Astrocyte of the cerebellum (primary cell): ENCODE results near the gene IFNB1.

Experiments
- DNase-seq: peaks from one replicate; pipeline ENCODE4 v3.0.0-alpha.2; 2011; ENCODE audit warnings: low read depth
- H3K4me3 ChIP-seq: 2 replicates; pipeline ENCODE4 v1.5.1; 2011; ENCODE audit warnings: mild to moderate bottlenecking, low read depth, low read length, moderate library complexity
- CTCF ChIP-seq: IDR thresholded peaks from 2 replicates; pipeline ENCODE4 v1.5.1; 2012; ENCODE audit warnings: low read length, low read depth, moderate library complexity, mild to moderate bottlenecking; ENCODE audit errors: missing control alignments
- in situ Hi-C: cut with HindIII; loops from 2 replicates; pipeline ENCODE4 v1.10.0; 2017; ENCODE audit warnings: low sequenced_read_pairs

The IFNB1 gene

GRCh38 chr9:21104787-21105186 lies 27.0 kb upstream of the IFNB1 start:
- in situ Hi-C loops = no loop called here
- no peak overlapping the region for H3K4me3 ChIP-seq
- no peak for TF ChIP-seq CTCF
- no peak for DNase-seq

GRCh38 chr9:21102305-21102704 lies 24.6 kb upstream of the IFNB1 start:
- DNase-seq = peak; percentile 1
- in situ Hi-C loops = no loop called here
- TF ChIP-seq CTCF = no peak
- no peak overlapping the region for H3K4me3 ChIP-seq

GRCh38 chr9:21097817-21098216 lies 20.1 kb upstream of the IFNB1 start:
- no peak for DNase-seq
- in situ Hi-C loops = no loop called here
- no peak for TF ChIP-seq CTCF
- H3K4me3 ChIP-seq = no peak overlapping the region

GRCh38 chr9:21096901-21097255 lies 19.1 kb upstream of the IFNB1 start:
- no peak overlapping the region for H3K4me3 ChIP-seq
- DNase-seq = no peak
- in situ Hi-C loops = no loop called here
- TF ChIP-seq CTCF = no peak

GRCh38 chr9:21096172-21096900 lies 18.6 kb upstream of the IFNB1 start:
- no peak for TF ChIP-seq CTCF
- H3K4me3 ChIP-seq = no peak overlapping the region
- peak; percentile 1 for DNase-seq
- in situ Hi-C loops = no loop called here

- DNase-seq = no peak
- no peak overlapping the region for H3K4me3 ChIP-seq
- TF ChIP-seq CTCF = no peak
- in situ Hi-C loops = no loop called here
Measured at GRCh38 chr9:21095561-21095960, 17.8 kb upstream of the IFNB1 start.

GRCh38 chr9:21086538-21086937 lies 8.8 kb upstream of the IFNB1 start:
- no peak for TF ChIP-seq CTCF
- DNase-seq = no peak
- in situ Hi-C loops = no loop called here
- no peak overlapping the region for H3K4me3 ChIP-seq
